ENCODE measurements around the gene SIM1. TPM values are rescaled to one million over a fixed set of nuclear protein-coding genes. Genes with fewer than 3 reads are reported as not detected.

The SIM1 gene
- polyA plus RNA-seq, 1 experiment = 32.9 TPM

DNA sequence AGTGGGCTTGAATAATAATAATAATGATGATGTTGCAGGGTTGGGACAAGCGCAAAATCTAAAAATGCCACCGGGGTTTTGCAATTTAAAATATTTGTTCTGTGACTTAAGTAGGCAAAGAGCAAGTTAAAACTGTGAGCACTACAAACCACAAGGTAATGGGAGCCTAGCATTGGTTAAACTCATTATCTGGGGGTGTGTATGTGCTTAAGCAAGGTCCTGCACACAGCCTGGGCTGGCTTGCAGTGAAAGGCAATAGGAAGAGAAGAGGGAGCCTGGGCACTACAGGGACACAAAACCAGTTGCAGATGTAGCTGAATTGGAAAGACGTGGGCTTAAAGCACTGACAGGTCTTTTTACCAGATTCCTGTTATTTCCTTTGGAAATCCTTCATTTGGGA, 11.7 kb downstream of the SIM1 start:
- ChIA-PET CTCF (interaction anchor here (0.7 to 14.1 kb wide), 5 partner anchors 9 to 345 kb away, joined by 3 to 161 read pairs (median 6); partner anchors contain the start of gene SIM1), POLR2A (interaction anchor here (0.5 to 1.6 kb wide), 4 partner anchors 12 to 1470 kb away, joined by 3 to 8 read pairs (median 6); partner anchors contain the start of gene SIM1)
- H3K27me3 ChIP-seq (ENCODE audit: control insufficient read depth, insufficient read depth, low read length) = no peaks in the 10 kb centered on the region
- no peak overlapping the region for H3K4me3 ChIP-seq (ENCODE audit: low read depth, low read length)
- H3K36me3 ChIP-seq (ENCODE audit: control insufficient read depth, insufficient read depth, low read length) = peaks cover 19% of the 10 kb centered on the region
- peak; percentile 81 for DNase-seq (ENCODE audit: low read depth)
- TF ChIP-seq, protein P1, sequence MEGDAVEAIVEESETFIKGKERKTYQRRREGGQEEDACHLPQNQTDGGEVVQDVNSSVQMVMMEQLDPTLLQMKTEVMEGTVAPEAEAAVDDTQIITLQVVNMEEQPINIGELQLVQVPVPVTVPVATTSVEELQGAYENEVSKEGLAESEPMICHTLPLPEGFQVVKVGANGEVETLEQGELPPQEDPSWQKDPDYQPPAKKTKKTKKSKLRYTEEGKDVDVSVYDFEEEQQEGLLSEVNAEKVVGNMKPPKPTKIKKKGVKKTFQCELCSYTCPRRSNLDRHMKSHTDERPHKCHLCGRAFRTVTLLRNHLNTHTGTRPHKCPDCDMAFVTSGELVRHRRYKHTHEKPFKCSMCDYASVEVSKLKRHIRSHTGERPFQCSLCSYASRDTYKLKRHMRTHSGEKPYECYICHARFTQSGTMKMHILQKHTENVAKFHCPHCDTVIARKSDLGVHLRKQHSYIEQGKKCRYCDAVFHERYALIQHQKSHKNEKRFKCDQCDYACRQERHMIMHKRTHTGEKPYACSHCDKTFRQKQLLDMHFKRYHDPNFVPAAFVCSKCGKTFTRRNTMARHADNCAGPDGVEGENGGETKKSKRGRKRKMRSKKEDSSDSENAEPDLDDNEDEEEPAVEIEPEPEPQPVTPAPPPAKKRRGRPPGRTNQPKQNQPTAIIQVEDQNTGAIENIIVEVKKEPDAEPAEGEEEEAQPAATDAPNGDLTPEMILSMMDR (IDR thresholded peaks at IDR 0.05; ENCODE audit: insufficient read depth, low read depth, low read length) = no peak

- DNase-seq (ENCODE audit: low read depth) = no peak
- Histone ChIP-seq H3K36me3 (ENCODE audit: control insufficient read depth, insufficient read depth, low read length) (peaks cover 27% of the 10 kb centered on the region), H3K27me3 (ENCODE audit: control insufficient read depth, insufficient read depth, low read length) (no peaks in the 10 kb centered on the region), H3K4me3 (ENCODE audit: low read depth, low read length) (no peak overlapping the region)
- ChIA-PET POLR2A (no interaction called here), CTCF (interaction anchor here (0.9 to 14.1 kb wide), 3 partner anchors 10 to 67 kb away, joined by 3 to 161 read pairs (median 3); partner anchors contain the start of gene SIM1)
- TF ChIP-seq, protein P1 (IDR thresholded peaks at IDR 0.05; ENCODE audit: insufficient read depth, low read depth, low read length) = no peak
These were observed 13.1 kb downstream of the SIM1 start for GRCh38 chr6:100451577-100451976.

- Histone ChIP-seq H3K27me3 (ENCODE audit: control insufficient read depth, insufficient read depth, low read length) (no peaks in the 10 kb centered on the region), H3K4me3 (ENCODE audit: low read depth, low read length) (peak overlapping the region; percentile 27), H3K36me3 (ENCODE audit: control insufficient read depth, insufficient read depth, low read length) (peaks cover 30% of the 10 kb centered on the region)
- ChIA-PET POLR2A (no interaction called here), CTCF (interaction anchor here (0.9 to 14.1 kb wide), 8 partner anchors 11 to 581 kb away, joined by 3 to 161 read pairs (median 4); partner anchors contain the start of gene SIM1)
- TF ChIP-seq, protein P1 (IDR thresholded peaks at IDR 0.05; ENCODE audit: insufficient read depth, low read depth, low read length) = no peak
- no peak for DNase-seq (ENCODE audit: low read depth)
These were observed 15.5 kb downstream of the SIM1 start for GRCh38 chr6:100449239-100449691.

DNA sequence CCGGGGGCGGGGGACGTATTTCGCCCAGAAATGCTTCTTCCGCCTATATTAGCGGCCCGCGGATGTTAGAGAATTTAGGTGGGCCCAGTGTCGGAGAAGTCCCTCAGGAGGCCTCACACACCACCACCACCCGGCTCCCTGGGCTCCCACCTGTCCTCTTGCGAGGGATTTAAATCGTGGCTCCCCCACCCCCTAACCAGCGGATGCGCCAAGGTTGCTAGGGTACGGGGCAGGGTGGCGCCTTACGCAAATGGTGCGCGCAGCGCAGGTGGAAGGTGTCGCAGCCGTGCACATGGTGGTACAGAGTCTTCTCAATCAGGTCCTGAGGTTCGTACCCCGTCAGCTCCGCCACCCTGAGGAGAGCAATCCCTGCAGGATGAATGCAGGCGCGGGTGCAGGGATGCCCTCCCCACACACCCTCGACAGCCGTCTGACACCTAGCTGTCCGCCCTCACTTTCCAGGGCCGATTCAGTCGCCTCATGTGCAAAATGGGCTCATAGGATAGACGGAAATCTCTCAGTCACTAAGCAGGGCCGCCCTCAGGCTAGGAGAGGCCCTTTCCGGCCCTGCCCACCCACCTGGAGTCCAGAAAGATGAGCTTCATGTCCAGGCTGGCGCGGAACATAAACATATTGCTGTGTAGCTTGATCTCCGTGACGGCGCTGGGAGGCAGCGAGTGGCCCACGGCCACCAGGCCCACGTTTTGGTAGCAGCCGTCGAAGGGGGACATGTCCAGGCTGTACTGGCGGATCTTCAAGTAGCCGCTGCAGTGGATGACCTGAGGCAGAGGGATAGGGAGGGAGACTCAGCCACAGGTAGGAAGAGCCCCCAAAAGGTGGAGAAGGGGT, 16.6 kb downstream of the SIM1 start:
- ChIA-PET POLR2A (interaction anchor here (0.5 kb wide), 1 partner anchor 22 kb away, joined by 3 read pairs; no protein-coding TSS in a partner anchor), CTCF (interaction anchor here (0.6 to 14.1 kb wide), 8 partner anchors 10 to 580 kb away, joined by 3 to 161 read pairs (median 4); partner anchors contain the start of gene SIM1)
- no peaks in the 10 kb centered on the region for H3K27me3 ChIP-seq (ENCODE audit: control insufficient read depth, insufficient read depth, low read length)
- DNase-seq (ENCODE audit: low read depth) = no peak
- TF ChIP-seq, protein P1 (IDR thresholded peaks at IDR 0.05; ENCODE audit: insufficient read depth, low read depth, low read length) = no peak
- peaks cover 29% of the 10 kb centered on the region for H3K36me3 ChIP-seq (ENCODE audit: control insufficient read depth, insufficient read depth, low read length)
- H3K4me3 ChIP-seq (ENCODE audit: low read depth, low read length) = peak overlapping the region; percentile 39

All from BJ (cell line).